ENCODE results near the gene ABL1.
A peak's percentile ranks its signal among the peaks of the same experiment; 100 is the strongest.

Gene ABL1

DNA sequence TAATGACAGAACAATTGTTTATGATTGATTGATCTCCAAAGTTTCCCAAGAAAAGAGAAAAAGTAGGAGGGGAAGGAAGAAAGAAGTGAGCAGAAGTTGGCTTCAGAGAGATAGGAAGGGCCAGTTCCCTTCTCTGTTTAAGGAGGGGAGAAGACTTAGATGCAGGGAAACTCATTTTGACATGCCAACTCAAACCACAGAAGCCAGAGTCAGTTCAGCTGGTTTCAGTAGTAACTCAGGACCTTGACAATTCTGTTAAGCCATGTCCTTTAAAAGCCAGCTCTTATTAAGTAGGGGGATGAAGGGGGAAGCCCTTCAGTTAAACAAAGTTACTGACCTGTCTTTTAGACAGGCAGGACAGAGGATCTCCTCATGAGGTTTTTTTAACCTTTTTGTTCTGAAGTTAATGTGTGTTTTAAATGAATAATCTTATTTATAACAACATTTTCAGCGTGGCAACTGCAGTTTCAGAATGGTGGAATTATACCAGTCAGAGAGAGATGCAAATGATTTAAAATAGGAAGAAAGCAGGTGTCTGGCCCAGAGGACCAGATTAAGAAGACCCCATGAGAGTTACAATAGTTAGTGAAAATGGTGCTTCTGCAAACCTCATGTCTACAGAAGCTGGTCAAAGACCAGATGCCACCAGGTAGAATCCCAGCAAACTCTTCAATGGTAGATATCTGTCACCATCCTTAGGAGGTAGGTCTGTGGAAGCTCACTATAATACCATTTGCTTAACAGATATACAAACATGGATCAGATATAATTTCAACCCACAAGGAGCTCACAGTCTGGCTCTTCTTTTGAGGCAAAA is 29.3 kb upstream of the ABL1 start:
- H3K9ac ChIP-seq (ENCODE audit: low read length): no peak overlapping the region
- H3K27me3 ChIP-seq (ENCODE audit: control insufficient read depth, insufficient read depth, low read length): no peaks in the 10 kb centered on the region
- no peak overlapping the region for H3K4me3 ChIP-seq (ENCODE audit: low read depth, low read length)
- no peaks in the 10 kb centered on the region for H3K36me3 ChIP-seq (ENCODE audit: control insufficient read depth, insufficient read depth, low read length)
- H3K27ac ChIP-seq (ENCODE audit: low read depth, low read length): no peak overlapping the region
- H3K4me1 ChIP-seq (ENCODE audit: control insufficient read depth, insufficient read depth, low read length): peaks cover 7% of the 10 kb centered on the region; the same call in 1 of the 2 replicates
- peaks cover 6% of the 10 kb centered on the region; the same call in 1 of the 2 replicates for H3K9me3 ChIP-seq (ENCODE audit: control insufficient read depth, insufficient read depth, low read depth, low read length)

DNA sequence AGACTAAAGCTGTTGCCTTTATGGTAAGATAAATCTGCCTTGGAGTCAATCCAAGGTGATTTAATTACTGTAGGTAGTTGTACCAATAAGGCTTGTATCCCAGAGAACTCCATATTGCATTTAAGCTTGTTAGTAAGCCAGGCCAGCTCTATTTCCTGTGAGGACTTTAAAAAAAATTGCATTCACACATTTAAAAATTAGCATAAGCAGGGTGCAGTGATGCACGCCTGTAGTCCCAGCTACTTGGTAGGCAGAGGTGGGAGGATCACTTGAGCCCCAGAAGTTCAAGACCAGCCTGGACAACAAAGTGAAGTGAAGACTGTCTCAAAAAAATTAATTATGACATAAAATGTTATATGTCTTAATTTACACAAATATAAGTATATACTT is 28.7 kb upstream of the ABL1 start:
- Histone ChIP-seq H3K27me3 (ENCODE audit: control insufficient read depth, insufficient read depth, low read length) (no peaks in the 10 kb centered on the region), H3K4me3 (ENCODE audit: low read depth, low read length) (no peak overlapping the region), H3K27ac (ENCODE audit: low read depth, low read length) (no peak overlapping the region), H3K4me1 (ENCODE audit: control insufficient read depth, insufficient read depth, low read length) (peaks cover 7% of the 10 kb centered on the region; the same call in 1 of the 2 replicates), H3K9ac (ENCODE audit: low read length) (no peak overlapping the region), H3K9me3 (ENCODE audit: control insufficient read depth, insufficient read depth, low read depth, low read length) (peaks cover 7% of the 10 kb centered on the region; the same call in 1 of the 2 replicates), H3K36me3 (ENCODE audit: control insufficient read depth, insufficient read depth, low read length) (no peaks in the 10 kb centered on the region)

DNA sequence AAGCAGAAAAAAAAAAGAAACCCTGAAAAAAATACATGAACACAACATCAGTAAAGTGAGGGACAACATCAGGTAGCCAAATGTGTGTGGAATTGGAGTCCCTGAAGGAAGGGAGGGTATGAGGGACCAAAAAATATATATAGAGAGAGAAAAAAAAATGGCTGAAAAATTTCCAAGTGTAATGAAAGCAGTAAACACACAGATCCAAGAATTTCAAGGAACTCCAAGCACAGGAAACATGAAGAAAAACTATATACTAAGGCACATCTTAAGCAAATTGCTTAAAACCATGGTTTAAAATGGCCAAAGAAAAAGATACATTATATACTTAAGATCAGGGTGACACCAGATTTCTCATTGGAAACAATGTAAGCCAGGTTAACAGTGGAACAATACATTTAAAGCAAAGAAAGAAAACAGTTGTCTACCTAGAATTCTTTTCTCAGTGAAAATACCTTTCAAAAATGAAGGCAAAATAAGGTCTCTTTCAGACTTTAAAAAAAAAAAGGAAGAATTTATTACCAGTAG is 24.4 kb upstream of the ABL1 start:
- peaks cover 7% of the 10 kb centered on the region; the same call in 1 of the 2 replicates for H3K9me3 ChIP-seq (ENCODE audit: control insufficient read depth, insufficient read depth, low read depth, low read length)
- H3K27me3 ChIP-seq (ENCODE audit: control insufficient read depth, insufficient read depth, low read length): no peaks in the 10 kb centered on the region
- no peak overlapping the region for H3K4me3 ChIP-seq (ENCODE audit: low read depth, low read length)
- H3K9ac ChIP-seq (ENCODE audit: low read length): no peak overlapping the region
- H3K4me1 ChIP-seq (ENCODE audit: control insufficient read depth, insufficient read depth, low read length): no peaks in the 10 kb centered on the region
- no peaks in the 10 kb centered on the region for H3K36me3 ChIP-seq (ENCODE audit: control insufficient read depth, insufficient read depth, low read length)
- H3K27ac ChIP-seq (ENCODE audit: low read depth, low read length): no peak overlapping the region

DNA sequence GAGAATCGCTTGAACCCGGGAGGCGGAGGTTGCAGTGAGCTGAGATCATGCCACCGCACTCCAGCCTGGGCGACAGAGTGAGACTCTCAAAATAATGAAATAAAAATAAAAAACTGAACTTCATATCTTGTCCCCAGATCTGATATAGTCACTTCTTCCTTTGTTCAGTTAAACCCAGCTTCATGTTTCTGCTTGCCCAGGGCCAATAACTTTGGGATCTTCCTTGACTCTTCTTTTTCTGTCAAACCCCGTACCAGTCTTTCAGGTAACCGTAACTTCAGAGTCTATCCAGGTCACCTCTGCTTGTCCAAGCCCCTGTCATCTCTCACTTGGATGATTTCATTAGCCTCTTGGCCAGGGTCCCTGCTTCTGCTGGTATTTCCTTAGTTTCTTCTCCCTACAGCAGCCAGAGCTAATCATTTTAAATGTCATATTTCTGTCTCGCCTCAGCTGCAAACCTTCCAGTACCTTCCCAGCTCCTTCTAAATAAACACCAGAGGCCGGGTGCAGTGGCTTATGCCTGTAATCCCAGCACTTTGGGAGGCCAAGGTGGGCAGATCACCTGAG is 19.7 kb upstream of the ABL1 start:
- peaks cover 9% of the 10 kb centered on the region; the same call in 1 of the 2 replicates for H3K9me3 ChIP-seq (ENCODE audit: control insufficient read depth, insufficient read depth, low read depth, low read length)
- H3K27me3 ChIP-seq (ENCODE audit: control insufficient read depth, insufficient read depth, low read length): no peaks in the 10 kb centered on the region
- H3K27ac ChIP-seq (ENCODE audit: low read depth, low read length): no peak overlapping the region

DNA sequence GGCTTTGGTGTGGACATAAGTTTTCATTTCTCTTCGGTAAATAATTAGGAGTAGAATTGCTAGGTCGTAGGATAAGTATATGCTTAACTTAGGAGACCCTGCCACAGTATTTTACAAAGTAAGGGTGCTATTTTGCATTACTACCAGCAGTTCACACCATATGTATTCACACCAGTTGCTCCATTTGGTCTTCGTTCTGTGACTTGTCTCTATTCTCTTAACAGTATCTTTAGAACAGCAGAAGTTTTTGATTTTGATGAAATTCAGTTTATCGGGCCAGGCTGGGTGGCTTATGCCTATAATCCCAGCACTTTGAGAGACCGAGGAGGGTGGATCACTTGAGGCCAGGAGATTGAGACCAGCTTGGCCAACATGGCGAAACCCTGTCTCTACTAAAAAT is 17.1 kb upstream of the ABL1 start:
- Histone ChIP-seq H3K36me3 (ENCODE audit: control insufficient read depth, insufficient read depth, low read length) (no peaks in the 10 kb centered on the region), H3K4me1 (ENCODE audit: control insufficient read depth, insufficient read depth, low read length) (peaks cover under 1% of the 10 kb centered on the region; the same call in 1 of the 2 replicates), H3K4me3 (ENCODE audit: low read depth, low read length) (no peak overlapping the region), H3K27ac (ENCODE audit: low read depth, low read length) (no peak overlapping the region), H3K27me3 (ENCODE audit: control insufficient read depth, insufficient read depth, low read length) (no peaks in the 10 kb centered on the region), H3K9ac (ENCODE audit: low read length) (no peak overlapping the region), H3K9me3 (ENCODE audit: control insufficient read depth, insufficient read depth, low read depth, low read length) (peaks cover 5% of the 10 kb centered on the region; the same call in 1 of the 2 replicates)

More for the DNA sequence above, 19.7 kb upstream of the ABL1 start:
- no peaks in the 10 kb centered on the region for H3K36me3 ChIP-seq (ENCODE audit: control insufficient read depth, insufficient read depth, low read length)
- no peaks in the 10 kb centered on the region for H3K4me1 ChIP-seq (ENCODE audit: control insufficient read depth, insufficient read depth, low read length)
- no peak overlapping the region for H3K4me3 ChIP-seq (ENCODE audit: low read depth, low read length)
- no peak overlapping the region for H3K9ac ChIP-seq (ENCODE audit: low read length)

DNA sequence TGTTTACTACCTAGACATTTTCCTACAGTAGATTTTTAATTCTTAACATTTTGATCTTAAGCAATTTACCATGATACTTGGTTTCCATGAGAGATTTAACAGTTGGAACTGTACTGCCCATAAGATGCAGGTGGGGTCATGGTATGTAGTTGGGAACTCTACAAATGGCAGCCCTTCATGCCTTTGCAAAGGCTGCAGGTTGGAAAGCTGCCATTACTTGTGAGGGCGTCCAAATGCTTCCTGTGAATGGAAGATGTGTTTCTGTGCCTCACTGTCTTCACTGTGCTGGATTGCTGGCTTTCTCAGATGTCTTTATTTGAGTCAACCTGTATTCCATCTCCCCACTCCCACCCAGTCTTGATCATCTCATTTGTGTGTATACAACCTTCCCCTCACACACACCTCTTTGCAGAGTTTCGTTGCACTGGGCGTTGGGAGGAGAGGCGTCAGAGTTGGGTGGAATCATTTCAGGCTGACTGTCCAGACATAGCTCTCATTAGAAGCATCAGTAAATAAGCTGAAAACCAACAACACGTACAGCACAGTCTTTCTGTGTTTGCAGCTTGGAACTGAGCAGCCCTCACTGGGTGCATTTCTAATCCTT is 14.8 kb upstream of the ABL1 start:
- H3K4me3 ChIP-seq (ENCODE audit: low read depth, low read length): no peak overlapping the region
- no peak overlapping the region for H3K9ac ChIP-seq (ENCODE audit: low read length)
- no peaks in the 10 kb centered on the region for H3K36me3 ChIP-seq (ENCODE audit: control insufficient read depth, insufficient read depth, low read length)
- H3K27me3 ChIP-seq (ENCODE audit: control insufficient read depth, insufficient read depth, low read length): no peaks in the 10 kb centered on the region
- H3K4me1 ChIP-seq (ENCODE audit: control insufficient read depth, insufficient read depth, low read length): peaks cover 23% of the 10 kb centered on the region
- no peak overlapping the region for H3K27ac ChIP-seq (ENCODE audit: low read depth, low read length)
- H3K9me3 ChIP-seq (ENCODE audit: control insufficient read depth, insufficient read depth, low read depth, low read length): peaks cover 5% of the 10 kb centered on the region; the same call in 1 of the 2 replicates

DNA sequence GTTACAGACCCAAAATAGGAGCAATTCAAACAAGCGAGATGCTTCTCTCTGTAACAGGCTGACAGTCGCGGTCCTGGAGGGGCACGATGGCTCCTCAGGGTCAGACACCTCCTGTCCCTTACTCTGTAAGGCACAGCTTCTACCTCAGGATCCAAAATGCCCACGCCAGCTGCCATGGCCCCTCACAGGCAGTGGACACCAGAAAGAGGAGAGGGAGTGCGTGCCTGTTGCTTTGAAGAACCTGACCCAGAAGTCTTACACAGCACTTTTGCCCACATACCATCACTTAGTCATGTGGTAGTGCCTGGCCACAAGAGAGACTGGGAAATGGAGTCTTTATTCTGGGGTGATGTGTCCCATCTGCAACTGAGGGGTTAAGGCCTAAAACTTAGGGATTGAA is 11.6 kb upstream of the ABL1 start:
- Histone ChIP-seq H3K9me3 (ENCODE audit: control insufficient read depth, insufficient read depth, low read depth, low read length) (no peaks in the 10 kb centered on the region), H3K4me1 (ENCODE audit: control insufficient read depth, insufficient read depth, low read length) (peaks cover 33% of the 10 kb centered on the region), H3K27ac (ENCODE audit: low read depth, low read length) (0 out of 2 replicates have a peak overlapping the region, but pooled peaks have one; percentile 72), H3K27me3 (ENCODE audit: control insufficient read depth, insufficient read depth, low read length) (no peaks in the 10 kb centered on the region), H3K9ac (ENCODE audit: low read length) (peak overlapping the region; percentile 8), H3K36me3 (ENCODE audit: control insufficient read depth, insufficient read depth, low read length) (no peaks in the 10 kb centered on the region), H3K4me3 (ENCODE audit: low read depth, low read length) (no peak overlapping the region)

DNA sequence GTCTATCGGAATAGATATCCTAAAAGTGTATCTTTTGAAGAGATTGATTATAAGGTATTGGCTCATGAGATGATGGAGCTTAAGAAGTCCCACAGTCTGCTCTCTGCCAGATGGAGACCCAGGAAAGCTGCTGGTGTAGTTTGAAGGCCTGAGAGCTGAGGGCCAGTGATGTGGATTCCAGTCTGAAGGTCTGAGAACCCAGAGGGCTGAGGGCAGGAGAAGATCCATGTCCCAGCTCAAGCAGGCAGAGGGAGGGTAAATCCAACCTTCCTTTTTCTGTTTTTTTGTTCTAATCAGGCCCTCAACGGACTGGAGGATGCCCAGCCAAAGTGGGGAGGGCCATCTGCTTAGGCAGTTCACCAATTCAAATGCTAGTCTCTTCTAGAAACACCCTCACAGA is 11.0 kb upstream of the ABL1 start:
- peaks cover 3% of the 10 kb centered on the region; the same call in 1 of the 2 replicates for H3K9me3 ChIP-seq (ENCODE audit: control insufficient read depth, insufficient read depth, low read depth, low read length)
- peak overlapping the region; percentile 72; the same call in 1 of the 2 replicates for H3K27ac ChIP-seq (ENCODE audit: low read depth, low read length)
- H3K4me3 ChIP-seq (ENCODE audit: low read depth, low read length): no peak overlapping the region
- H3K4me1 ChIP-seq (ENCODE audit: control insufficient read depth, insufficient read depth, low read length): peaks cover 33% of the 10 kb centered on the region
- no peaks in the 10 kb centered on the region for H3K27me3 ChIP-seq (ENCODE audit: control insufficient read depth, insufficient read depth, low read length)
- H3K9ac ChIP-seq (ENCODE audit: low read length): peak overlapping the region; percentile 19
- no peaks in the 10 kb centered on the region for H3K36me3 ChIP-seq (ENCODE audit: control insufficient read depth, insufficient read depth, low read length)

DNA sequence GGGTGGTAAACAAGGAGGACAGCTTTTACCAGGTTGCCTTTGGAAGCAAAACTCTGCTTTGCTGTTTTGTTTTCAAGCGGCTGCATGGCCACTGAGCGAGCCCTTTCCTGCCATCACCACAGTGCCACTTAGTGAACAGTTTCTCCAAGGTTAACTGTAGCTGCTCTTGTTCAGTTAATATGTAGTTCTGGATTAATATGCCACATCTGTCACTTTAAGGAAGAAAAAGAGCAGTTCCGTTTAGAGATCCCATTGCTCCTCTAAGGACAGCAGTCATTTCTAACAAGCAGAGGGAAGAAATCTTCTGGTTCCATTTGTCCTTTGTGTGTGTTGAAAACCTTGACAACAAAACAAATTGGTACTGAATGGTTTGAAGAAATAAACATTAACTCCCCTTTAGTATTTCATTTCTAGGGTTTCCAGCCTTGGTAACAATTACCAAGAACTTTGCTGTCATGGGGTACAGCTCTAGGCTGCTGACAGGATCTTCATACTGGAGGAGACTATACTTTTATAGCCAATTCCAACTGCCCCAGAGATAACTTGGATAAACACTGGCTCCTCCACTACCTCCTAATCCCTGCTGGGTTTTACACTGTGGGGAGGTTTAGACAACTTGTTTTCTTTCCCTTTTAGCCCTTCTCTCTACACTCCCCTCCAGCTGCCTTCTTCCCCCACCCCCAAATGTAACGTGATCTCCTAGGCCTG is 10.3 kb upstream of the ABL1 start:
- peak overlapping the region; percentile 33 for H3K4me3 ChIP-seq (ENCODE audit: low read depth, low read length)
- peaks cover 4% of the 10 kb centered on the region; the same call in 1 of the 2 replicates for H3K9me3 ChIP-seq (ENCODE audit: control insufficient read depth, insufficient read depth, low read depth, low read length)
- H3K9ac ChIP-seq (ENCODE audit: low read length): peak overlapping the region; percentile 19
- no peaks in the 10 kb centered on the region for H3K27me3 ChIP-seq (ENCODE audit: control insufficient read depth, insufficient read depth, low read length)
- peak overlapping the region; percentile 72 for H3K27ac ChIP-seq (ENCODE audit: low read depth, low read length)
- H3K4me1 ChIP-seq (ENCODE audit: control insufficient read depth, insufficient read depth, low read length): peaks cover 33% of the 10 kb centered on the region
- H3K36me3 ChIP-seq (ENCODE audit: control insufficient read depth, insufficient read depth, low read length): no peaks in the 10 kb centered on the region

DNA sequence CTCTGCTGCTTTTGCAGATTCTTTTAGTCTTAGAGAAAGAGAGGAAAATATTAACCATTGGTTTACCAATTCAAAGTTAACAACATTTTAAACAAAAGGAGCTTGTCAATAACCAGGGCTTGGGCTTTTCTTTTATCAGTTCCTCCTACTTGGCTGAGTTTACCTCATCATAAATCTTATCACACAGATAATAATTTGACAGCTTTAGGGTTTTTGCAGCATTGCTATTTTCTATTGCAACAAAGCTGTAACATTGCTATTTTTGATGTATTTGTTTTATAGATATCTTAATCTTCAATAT is 9.8 kb upstream of the ABL1 start:
- Histone ChIP-seq H3K27ac (ENCODE audit: low read depth, low read length) (no peak overlapping the region), H3K9me3 (ENCODE audit: control insufficient read depth, insufficient read depth, low read depth, low read length) (peaks cover 4% of the 10 kb centered on the region; the same call in 1 of the 2 replicates), H3K4me1 (ENCODE audit: control insufficient read depth, insufficient read depth, low read length) (peaks cover 33% of the 10 kb centered on the region), H3K36me3 (ENCODE audit: control insufficient read depth, insufficient read depth, low read length) (no peaks in the 10 kb centered on the region), H3K4me3 (ENCODE audit: low read depth, low read length) (peak overlapping the region; percentile 33; the same call in 1 of the 2 replicates), H3K27me3 (ENCODE audit: control insufficient read depth, insufficient read depth, low read length) (no peaks in the 10 kb centered on the region), H3K9ac (ENCODE audit: low read length) (no peak overlapping the region)
